Parathyroid adenoma (tissue), 2 donors: ENCODE measurements around the gene ARMS2.

Source experiments
- H2AFZ ChIP-seq: fragments of 300-600 bp; sonication (generic); one replicate; pipeline ENCODE4 v1.7.0; 2017; ENCODE audit warnings: antibody characterized with exemption, mild to moderate bottlenecking
- H3K27ac ChIP-seq: fragments of 300-600 bp; sonication (generic); one replicate; pipeline ENCODE4 v1.7.0; 2017
- H3K27me3 ChIP-seq: fragments of 300-600 bp; sonication (generic); one replicate; pipeline ENCODE4 v1.7.0; 2017; ENCODE audit warnings: low read length; ENCODE audit not compliant: control insufficient read depth, insufficient read depth
- H3K36me3 ChIP-seq: fragments of 300-600 bp; sonication (generic); one replicate; pipeline ENCODE4 v1.7.0; 2017; ENCODE audit warnings: low read length; ENCODE audit not compliant: control insufficient read depth, insufficient read depth
- H3K4me1 ChIP-seq: fragments of 300-600 bp; sonication (generic); one replicate; pipeline ENCODE4 v1.7.0; 2017; ENCODE audit warnings: control low read depth
- H3K4me2 ChIP-seq: fragments of 300-600 bp; sonication (generic); one replicate; pipeline ENCODE4 v1.7.0; 2017; ENCODE audit warnings: low read length
- H3K4me3 ChIP-seq: fragments of 300-600 bp; sonication (generic); one replicate; pipeline ENCODE4 v1.7.0; 2017; ENCODE audit warnings: low read depth, low read length
- H3K79me2 ChIP-seq: fragments of 300-600 bp; sonication (generic); one replicate; pipeline ENCODE4 v1.7.0; 2017; ENCODE audit warnings: control low read depth
- H3K9ac ChIP-seq: fragments of 300-600 bp; sonication (generic); one replicate; pipeline ENCODE4 v1.7.0; 2017; ENCODE audit warnings: mild to moderate bottlenecking
- H3K9me3 ChIP-seq: fragments of 300-600 bp; sonication (generic); one replicate; pipeline ENCODE4 v1.7.0; 2017; ENCODE audit warnings: low read length; ENCODE audit not compliant: control insufficient read depth
- CTCF ChIP-seq: fragments of 300-600 bp; sonication (generic); IDR thresholded peaks from one replicate; pipeline ENCODE4 v1.7.0; 2017; ENCODE audit warnings: antibody characterized with exemption, mild to moderate bottlenecking
- donor health status: primary hyperparathyroidism.

Gene ARMS2

GRCh38 chr10:122454071-122454470, 382 bp upstream of the ARMS2 start:
- Histone ChIP-seq H3K4me2 (no peak overlapping the region), H3K4me3 (no peak overlapping the region), H3K36me3 (no peaks in the 10 kb centered on the region), H2AFZ (no peak overlapping the region), H3K9ac (no peak overlapping the region), H3K27me3 (no peaks in the 10 kb centered on the region), H3K4me1 (no peaks in the 10 kb centered on the region), H3K27ac (no peak overlapping the region), H3K9me3 (no peaks in the 10 kb centered on the region), H3K79me2 (no peaks in the 10 kb centered on the region)
- no peak for TF ChIP-seq CTCF

GRCh38 chr10:122455376-122456079, 1.1 kb downstream of the ARMS2 start:
- Histone ChIP-seq H3K27ac (no peak overlapping the region), H3K27me3 (no peaks in the 10 kb centered on the region), H3K36me3 (no peaks in the 10 kb centered on the region)

GRCh38 chr10:122457934-122458333, 3.5 kb downstream of the ARMS2 start:
- H3K27ac ChIP-seq: no peak overlapping the region
- no peak overlapping the region for H3K9ac ChIP-seq
- H3K4me2 ChIP-seq: no peak overlapping the region
- H3K27me3 ChIP-seq: no peaks in the 10 kb centered on the region
- no peaks in the 10 kb centered on the region for H3K79me2 ChIP-seq
- no peak overlapping the region for H2AFZ ChIP-seq
- no peak overlapping the region for H3K4me3 ChIP-seq
- no peaks in the 10 kb centered on the region for H3K9me3 ChIP-seq
- H3K4me1 ChIP-seq: no peaks in the 10 kb centered on the region
- TF ChIP-seq CTCF: no peak
- H3K36me3 ChIP-seq: no peaks in the 10 kb centered on the region

More at GRCh38 chr10:122455376-122456079, 1.1 kb downstream of the ARMS2 start:
- Histone ChIP-seq H3K4me1 (no peaks in the 10 kb centered on the region), H3K9ac (no peak overlapping the region), H3K79me2 (no peaks in the 10 kb centered on the region), H2AFZ (no peak overlapping the region), H3K4me2 (no peak overlapping the region), H3K9me3 (no peaks in the 10 kb centered on the region), H3K4me3 (no peak overlapping the region)
- no peak for TF ChIP-seq CTCF

- TF ChIP-seq CTCF: no peak
- no peak overlapping the region for H3K4me3 ChIP-seq
- no peak overlapping the region for H3K27ac ChIP-seq
- H2AFZ ChIP-seq: no peak overlapping the region
- no peak overlapping the region for H3K9ac ChIP-seq
- H3K27me3 ChIP-seq: no peaks in the 10 kb centered on the region
- no peak overlapping the region for H3K4me2 ChIP-seq
- H3K79me2 ChIP-seq: no peaks in the 10 kb centered on the region
- no peaks in the 10 kb centered on the region for H3K4me1 ChIP-seq
- H3K9me3 ChIP-seq: no peaks in the 10 kb centered on the region
- no peaks in the 10 kb centered on the region for H3K36me3 ChIP-seq
Observed at GRCh38 chr10:122458693-122459092, 4.2 kb downstream of the ARMS2 start.
